Tibial nerve (tissue), 3 donors: ENCODE results near the gene VOPP1.

ENCODE experiments used
- CTCF ChIP-seq, 5 experiments: fragments of 200-600 bp in 3 of 5; fragments of 450-650 bp in 2 of 5; sonication (generic) in 3 of 5; IDR thresholded peaks; one replicate each; pipeline ENCODE4 v1.5.1; 2016 to 2019; ENCODE audit warnings: antibody characterized with exemption in 5 of 5, mild to moderate bottlenecking in 3 of 5, moderate library complexity in 2 of 5
- POLR2A ChIP-seq, 2 donors: fragments of 450-650 bp; IDR thresholded peaks; one replicate each; pipeline ENCODE4 v1.6.1; 2017; ENCODE audit warnings: antibody characterized with exemption in 2 of 2, mild to moderate bottlenecking in 2 of 2, moderate library complexity in 2 of 2

- TF ChIP-seq POLR2A (IDR thresholded peaks at IDR 0.05) (no peak), CTCF (IDR thresholded peaks at IDR 0.05) (no peak)
Measured at GRCh38 chr7:55441002-55441401, 131.3 kb downstream of the VOPP1 start.
